CD8-positive, alpha-beta memory T cell (primary cell): ENCODE data around the gene MAGI2. TPM values are rescaled to one million over a fixed set of nuclear protein-coding genes. Genes with fewer than 3 reads are reported as not detected.
"Not testable (repeated sequence)": the region's sequence is repeated elsewhere in the genome, so short reads cannot be mapped to it uniquely, and the experiment has no call there.

ENCODE experiments used
- CTCF ChIA-PET: fragments of 350-600 bp; sonication (Branson Sonifier 250); formaldehyde crosslinking; loops from one replicate; lab custom pipeline; 2021; ENCODE audit warnings: antibody characterized with exemption; lab: Charles Lee
- POLR2A ChIA-PET: fragments of 350-600 bp; sonication (Branson Sonifier 250); formaldehyde crosslinking; loops from one replicate; lab custom pipeline; 2021; ENCODE audit warnings: antibody characterized with exemption; lab: Charles Lee
- DNase-seq, 5 donors: peaks; one replicate each; pipeline versions ENCODE4 v3.0.0 to v3.0.0-alpha.2; 2020 to 2022; ENCODE audit warnings: mixed read lengths in 1 of 5
- H3K27ac ChIP-seq: one replicate; pipeline ENCODE4 v1.7.0; 2013; ENCODE audit warnings: low read depth, mild to moderate bottlenecking, low read length, moderate library complexity
- H3K27me3 ChIP-seq: 2 replicates; pipeline ENCODE4 v1.7.0; 2013; ENCODE audit warnings: low read length, mild to moderate bottlenecking; ENCODE audit not compliant: insufficient read depth, poor library complexity, severe bottlenecking
- H3K36me3 ChIP-seq: 2 replicates; pipeline ENCODE4 v1.7.0; 2013; ENCODE audit warnings: mild to moderate bottlenecking, low read length, moderate library complexity; ENCODE audit not compliant: insufficient read depth
- H3K4me1 ChIP-seq: 2 replicates; pipeline ENCODE4 v1.7.0; 2013; ENCODE audit warnings: mild to moderate bottlenecking, low read length, moderate library complexity; ENCODE audit not compliant: insufficient read depth
- H3K4me3 ChIP-seq: 2 replicates; pipeline ENCODE4 v1.7.0; 2013; ENCODE audit warnings: mild to moderate bottlenecking, low read length
- H3K9me3 ChIP-seq: 2 replicates; pipeline ENCODE4 v1.7.0; 2013; ENCODE audit warnings: mild to moderate bottlenecking, low read length
- H3K27ac Mint-ChIP-seq, 8 donors: one replicate each; pipeline ENCODE4 v1.8.0; 2020 to 2021; ENCODE audit warnings: mixed read lengths in 8 of 8, mild to moderate bottlenecking in 6 of 8, inconsistent platforms in 3 of 8, moderate library complexity in 3 of 8
- H3K27me3 Mint-ChIP-seq, 2 donors: one replicate each; pipeline ENCODE4 v1.8.0; 2020 to 2021; ENCODE audit warnings: mixed read lengths in 2 of 2, mild to moderate bottlenecking in 1 of 2, moderate library complexity in 1 of 2
- H3K36me3 Mint-ChIP-seq, 3 donors: one replicate each; pipeline ENCODE4 v1.8.0; 2020 to 2021; ENCODE audit warnings: mixed read lengths in 3 of 3, inconsistent platforms in 1 of 3, mild to moderate bottlenecking in 1 of 3
- H3K4me1 Mint-ChIP-seq, 3 donors: one replicate each; pipeline ENCODE4 v1.8.0; 2020 to 2021; ENCODE audit warnings: mixed read lengths in 3 of 3, inconsistent platforms in 1 of 3, mild to moderate bottlenecking in 1 of 3
- H3K4me3 Mint-ChIP-seq, 7 donors: one replicate each; pipeline ENCODE4 v1.8.0; 2020 to 2021; ENCODE audit warnings: mixed read lengths in 7 of 7, mild to moderate bottlenecking in 6 of 7, moderate library complexity in 4 of 7, inconsistent platforms in 2 of 7
- H3K9me3 Mint-ChIP-seq, 5 donors: one replicate each; pipeline ENCODE4 v1.8.0; 2020 to 2022; ENCODE audit warnings: mixed read lengths in 5 of 5, mild to moderate bottlenecking in 3 of 5, moderate library complexity in 2 of 5, inconsistent platforms in 1 of 5
- polyA plus RNA-seq: library from polyadenylated mRNA; unstranded; fragments of 300-500 nt; fragmentation: Illumina TruSeq; gene quantifications from one replicate; pipeline ENCODE4 v1.2.3, GENCODE V29; 2021
- total RNA-seq, 2 experiments: library from RNA; stranded (reverse); gene quantifications; one replicate each; pipeline ENCODE4 v1.2.3, GENCODE V29; 2021

MAGI2 gene
- total and polyA plus RNA-seq, 3 experiments from 2014 or later: 0.26 to 0.33 TPM; not detected in 1

- no peak for DNase-seq
- Histone ChIP-seq H3K27ac (no peak overlapping the region), H3K4me3 (no peak overlapping the region), H3K9me3 (no peaks in the 10 kb centered on the region), H3K36me3 (no peaks in the 10 kb centered on the region), H3K27me3 (no peaks in the 10 kb centered on the region), H3K4me1 (no peaks in the 10 kb centered on the region)
- Mint-ChIP-seq H3K36me3 (no peaks in the 10 kb centered on the region), H3K4me3 (no peak overlapping the region), H3K4me1 (no peaks in the 10 kb centered on the region), H3K27me3 (no peaks in the 10 kb centered on the region), H3K27ac (no peak overlapping the region), H3K9me3 (no peaks in the 10 kb centered on the region)
- ChIA-PET CTCF (no interaction called here), POLR2A (no interaction called here)
Observed at GRCh38 chr7:78306634-78307033, 1146.8 kb downstream of the MAGI2 start.

DNA sequence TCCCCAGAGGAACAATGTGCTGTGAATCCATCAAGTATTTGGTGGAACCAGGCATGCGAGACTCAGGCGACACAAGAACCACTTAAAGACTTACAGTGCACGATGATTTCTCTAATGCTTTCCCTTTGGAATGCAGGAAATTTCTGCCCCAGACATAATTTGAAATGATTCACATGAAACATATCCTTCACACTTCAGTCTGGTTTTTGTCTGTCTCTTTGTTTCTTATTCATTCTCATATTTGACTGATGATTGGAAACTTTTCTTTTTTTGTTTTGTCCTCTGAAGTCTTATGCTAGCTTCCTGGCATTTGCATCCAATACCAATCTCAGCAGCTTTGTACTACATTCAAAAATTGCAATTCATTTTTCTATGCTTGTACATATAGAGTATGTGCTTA is 1152.1 kb downstream of the MAGI2 start:
- ChIA-PET POLR2A (no interaction called here), CTCF (no interaction called here)
- no peaks in the 10 kb centered on the region for H3K9me3 ChIP-seq
- Mint-ChIP-seq H3K36me3 (no peaks in the 10 kb centered on the region), H3K4me3 (no peak overlapping the region), H3K9me3 (peaks cover 0 to 4% (median 0%) of the 10 kb centered on the region in 5 donors), H3K4me1 (no peaks in the 10 kb centered on the region), H3K27me3 (no peaks in the 10 kb centered on the region), H3K27ac (no peak overlapping the region)
- H3K27me3 ChIP-seq: no peaks in the 10 kb centered on the region
- no peaks in the 10 kb centered on the region for H3K4me1 ChIP-seq
- H3K27ac ChIP-seq: no peak overlapping the region
- no peak for DNase-seq
- no peaks in the 10 kb centered on the region for H3K36me3 ChIP-seq
- no peak overlapping the region for H3K4me3 ChIP-seq

GRCh38 chr7:78299088-78299487 is 1154.4 kb downstream of the MAGI2 start:
- H3K4me3 ChIP-seq: no peak overlapping the region
- ChIA-PET CTCF (no interaction called here), POLR2A (no interaction called here)
- H3K4me1 ChIP-seq: no peaks in the 10 kb centered on the region
- H3K4me1 Mint-ChIP-seq: no peaks in the 10 kb centered on the region
- H3K27me3 ChIP-seq: no peaks in the 10 kb centered on the region
- DNase-seq: no peak
- H3K36me3 ChIP-seq: no peaks in the 10 kb centered on the region
- H3K36me3 Mint-ChIP-seq: no peaks in the 10 kb centered on the region
- peaks cover 0 to 4% (median 0%) of the 10 kb centered on the region in 5 donors for H3K9me3 Mint-ChIP-seq
- H3K27me3 Mint-ChIP-seq: no peaks in the 10 kb centered on the region
- no peaks in the 10 kb centered on the region for H3K9me3 ChIP-seq
- no peak overlapping the region for H3K4me3 Mint-ChIP-seq
- H3K27ac ChIP-seq: no peak overlapping the region
- H3K27ac Mint-ChIP-seq: no peak overlapping the region

GRCh38 chr7:78296644-78297371 is 1156.7 kb downstream of the MAGI2 start:
- POLR2A ChIA-PET: no interaction called here

GRCh38 chr7:78296046-78296597 is 1157.3 kb downstream of the MAGI2 start:
- DNase-seq: no peak
- Mint-ChIP-seq H3K27ac (no peak overlapping the region), H3K4me3 (no peak overlapping the region), H3K36me3 (no peaks in the 10 kb centered on the region), H3K9me3 (peaks cover 0 to 8% (median 3%) of the 10 kb centered on the region in 5 donors), H3K27me3 (no peaks in the 10 kb centered on the region), H3K4me1 (no peaks in the 10 kb centered on the region)
- H3K27me3 ChIP-seq: no peaks in the 10 kb centered on the region
- POLR2A ChIA-PET: no interaction called here
- no peaks in the 10 kb centered on the region for H3K36me3 ChIP-seq
- no peak overlapping the region for H3K4me3 ChIP-seq
- no peaks in the 10 kb centered on the region for H3K4me1 ChIP-seq
- CTCF ChIA-PET: no interaction called here
- H3K27ac ChIP-seq: no peak overlapping the region
- no peaks in the 10 kb centered on the region for H3K9me3 ChIP-seq

More at GRCh38 chr7:78296644-78297371, 1156.7 kb downstream of the MAGI2 start:
- no peaks in the 10 kb centered on the region for H3K4me1 Mint-ChIP-seq
- DNase-seq: no peak
- Histone ChIP-seq H3K4me3 (no peak overlapping the region), H3K4me1 (no peaks in the 10 kb centered on the region), H3K9me3 (no peaks in the 10 kb centered on the region), H3K36me3 (no peaks in the 10 kb centered on the region), H3K27ac (no peak overlapping the region), H3K27me3 (no peaks in the 10 kb centered on the region)
- H3K4me3 Mint-ChIP-seq: no peak overlapping the region
- no peaks in the 10 kb centered on the region for H3K27me3 Mint-ChIP-seq
- H3K27ac Mint-ChIP-seq: no peak overlapping the region
- CTCF ChIA-PET: no interaction called here
- no peaks in the 10 kb centered on the region for H3K36me3 Mint-ChIP-seq
- H3K9me3 Mint-ChIP-seq: peaks cover 0 to 8% (median 3%) of the 10 kb centered on the region in 5 donors

DNA sequence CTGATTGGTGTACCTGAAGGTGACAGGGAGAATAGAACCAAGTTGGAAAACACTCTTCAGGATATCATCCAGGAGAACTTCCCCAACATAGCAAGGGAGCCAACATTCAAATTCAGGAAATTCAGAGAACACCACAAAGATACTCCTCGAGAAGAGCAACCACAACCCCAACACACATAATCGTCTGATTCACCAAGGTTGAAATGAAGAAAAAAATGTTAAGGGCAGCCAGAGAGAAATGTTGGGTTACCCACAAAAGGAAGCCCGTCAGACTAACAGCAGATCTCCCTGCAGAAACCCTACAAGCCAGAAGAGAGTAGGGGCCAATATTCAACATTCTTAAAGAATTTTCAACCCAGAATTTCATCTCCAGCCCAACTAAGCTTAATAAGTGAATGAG is 1164.0 kb downstream of the MAGI2 start:
- H3K27me3 Mint-ChIP-seq, H3K27ac ChIP-seq, H3K27me3 ChIP-seq, H3K4me3 ChIP-seq, DNase-seq, H3K4me3 Mint-ChIP-seq, CTCF ChIA-PET, H3K36me3 Mint-ChIP-seq, POLR2A ChIA-PET, H3K9me3 ChIP-seq, H3K36me3 ChIP-seq, H3K4me1 ChIP-seq, H3K4me1 Mint-ChIP-seq, H3K27ac Mint-ChIP-seq: not testable (repeated sequence)
- peaks cover 0 to 11% (median 4%) of the 10 kb centered on the region in 5 donors for H3K9me3 Mint-ChIP-seq

DNA sequence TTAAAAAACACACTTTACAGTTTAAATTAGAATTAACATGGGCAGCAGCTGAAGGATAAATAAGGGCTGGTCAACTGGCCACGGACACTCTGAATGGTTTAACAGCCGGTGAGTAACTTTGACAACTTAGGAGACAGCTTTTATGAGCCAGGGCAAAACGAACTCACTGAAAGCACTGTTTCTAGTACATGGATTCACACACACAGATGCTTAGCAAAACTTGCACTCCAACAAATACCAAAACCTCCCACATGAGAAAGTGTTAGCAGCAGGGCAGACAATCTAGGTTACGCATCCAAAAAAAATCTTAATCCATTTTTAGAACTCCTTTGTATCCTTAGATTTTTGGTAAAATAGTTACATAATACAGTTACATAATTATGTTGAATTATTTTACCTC is 1168.5 kb downstream of the MAGI2 start:
- H3K4me3 ChIP-seq: no peak overlapping the region
- Mint-ChIP-seq H3K27me3 (peaks cover 0 to 3% of the 10 kb centered on the region in 2 donors), H3K27ac (no peak overlapping the region), H3K4me1 (no peaks in the 10 kb centered on the region), H3K4me3 (no peak overlapping the region), H3K36me3 (peaks cover 0 to 2% (median 0%) of the 10 kb centered on the region in 3 donors), H3K9me3 (peaks cover 0 to 8% (median 0%) of the 10 kb centered on the region in 5 donors)
- no peaks in the 10 kb centered on the region for H3K36me3 ChIP-seq
- no peak overlapping the region for H3K27ac ChIP-seq
- ChIA-PET POLR2A (no interaction called here), CTCF (no interaction called here)
- H3K9me3 ChIP-seq: no peaks in the 10 kb centered on the region
- no peak for DNase-seq
- no peaks in the 10 kb centered on the region for H3K4me1 ChIP-seq
- H3K27me3 ChIP-seq: no peaks in the 10 kb centered on the region

DNA sequence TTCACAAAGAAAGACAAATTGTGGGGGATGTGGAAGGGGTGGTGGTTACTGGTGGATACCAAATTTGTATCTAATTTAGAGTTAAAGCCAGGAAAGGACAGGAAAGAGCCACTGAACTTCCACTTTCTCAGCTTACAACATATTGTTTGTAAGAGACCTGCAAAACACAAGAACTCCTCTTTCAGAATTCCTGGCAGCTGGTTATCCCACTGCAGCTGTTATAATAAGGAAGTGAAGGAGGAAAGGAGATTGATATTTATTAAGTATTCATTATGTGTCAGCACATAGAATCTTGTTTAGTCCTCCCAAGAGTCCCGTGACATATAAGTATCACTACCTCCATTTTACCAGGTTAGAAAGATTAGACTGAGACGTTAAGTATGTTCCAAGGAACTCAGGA is 1173.2 kb downstream of the MAGI2 start:
- H3K27ac ChIP-seq: no peak overlapping the region
- H3K36me3 Mint-ChIP-seq: no peaks in the 10 kb centered on the region
- H3K4me1 Mint-ChIP-seq: no peaks in the 10 kb centered on the region
- H3K27ac Mint-ChIP-seq: peak overlapping the region in 1 of 8 donors; percentile 20
- no peaks in the 10 kb centered on the region for H3K27me3 ChIP-seq
- no peaks in the 10 kb centered on the region for H3K27me3 Mint-ChIP-seq
- H3K9me3 Mint-ChIP-seq: peaks cover 0 to 4% (median 0%) of the 10 kb centered on the region in 5 donors
- ChIA-PET CTCF (no interaction called here), POLR2A (no interaction called here)
- H3K36me3 ChIP-seq: no peaks in the 10 kb centered on the region
- no peak overlapping the region for H3K4me3 ChIP-seq
- no peaks in the 10 kb centered on the region for H3K9me3 ChIP-seq
- DNase-seq: no peak
- H3K4me1 ChIP-seq: no peaks in the 10 kb centered on the region
- H3K4me3 Mint-ChIP-seq: no peak overlapping the region
